Peyer's patch (tissue), 4 donors: Measurements from ENCODE around the gene FBXO7.

Experiments used
- POLR2A ChIP-seq, 2 donors: fragments of 450-650 bp; IDR thresholded peaks; one replicate each; pipeline ENCODE4 v1.5.1; 2017; ENCODE audit warnings: antibody characterized with exemption in 2 of 2, mild to moderate bottlenecking in 2 of 2, moderate library complexity in 2 of 2
- TF ChIP-seq, protein P1 (sequence below), 6 experiments: fragments of 450-650 bp in 4 of 6; fragments of 200-600 bp in 2 of 6; sonication (generic) in 1 of 6; IDR thresholded peaks; one replicate each; pipeline ENCODE4 v1.5.1; 2017 to 2019; ENCODE audit warnings: antibody characterized with exemption in 6 of 6, mild to moderate bottlenecking in 3 of 6, moderate library complexity in 1 of 6

DNA sequence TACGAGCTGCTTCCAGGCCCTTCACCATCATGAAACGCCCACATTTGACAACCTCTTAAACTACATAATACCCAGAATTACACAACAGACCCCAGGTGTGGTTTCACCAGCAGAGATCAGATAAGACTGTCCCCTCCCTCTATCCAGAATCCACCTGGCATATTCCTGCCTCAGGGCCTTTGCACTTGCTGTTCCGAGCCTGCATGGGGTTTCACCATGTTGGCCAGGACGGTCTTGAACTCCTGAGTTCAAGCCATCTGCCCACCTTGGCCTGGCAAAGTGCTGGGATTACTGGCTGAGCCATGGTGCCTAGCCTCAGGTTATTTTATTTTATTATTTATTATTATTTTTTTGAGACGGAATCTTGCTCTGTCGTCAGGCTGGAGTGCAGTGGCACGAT is 73.4 kb downstream of the FBXO7 start:
- TF ChIP-seq, protein P1, sequence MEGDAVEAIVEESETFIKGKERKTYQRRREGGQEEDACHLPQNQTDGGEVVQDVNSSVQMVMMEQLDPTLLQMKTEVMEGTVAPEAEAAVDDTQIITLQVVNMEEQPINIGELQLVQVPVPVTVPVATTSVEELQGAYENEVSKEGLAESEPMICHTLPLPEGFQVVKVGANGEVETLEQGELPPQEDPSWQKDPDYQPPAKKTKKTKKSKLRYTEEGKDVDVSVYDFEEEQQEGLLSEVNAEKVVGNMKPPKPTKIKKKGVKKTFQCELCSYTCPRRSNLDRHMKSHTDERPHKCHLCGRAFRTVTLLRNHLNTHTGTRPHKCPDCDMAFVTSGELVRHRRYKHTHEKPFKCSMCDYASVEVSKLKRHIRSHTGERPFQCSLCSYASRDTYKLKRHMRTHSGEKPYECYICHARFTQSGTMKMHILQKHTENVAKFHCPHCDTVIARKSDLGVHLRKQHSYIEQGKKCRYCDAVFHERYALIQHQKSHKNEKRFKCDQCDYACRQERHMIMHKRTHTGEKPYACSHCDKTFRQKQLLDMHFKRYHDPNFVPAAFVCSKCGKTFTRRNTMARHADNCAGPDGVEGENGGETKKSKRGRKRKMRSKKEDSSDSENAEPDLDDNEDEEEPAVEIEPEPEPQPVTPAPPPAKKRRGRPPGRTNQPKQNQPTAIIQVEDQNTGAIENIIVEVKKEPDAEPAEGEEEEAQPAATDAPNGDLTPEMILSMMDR (IDR thresholded peaks at IDR 0.05): no peak
- no peak for TF ChIP-seq POLR2A (IDR thresholded peaks at IDR 0.05)
